H1 (cell line): Measurements from ENCODE around the gene MS4A5. TPM values are rescaled to one million over a fixed set of nuclear protein-coding genes. Genes with fewer than 3 reads are reported as not detected.

ENCODE experiments used
- GTF2F1 ChIP-seq: IDR thresholded peaks from 2 replicates; pipeline ENCODE4 v1.6.1; 2012; ENCODE audit warnings: low read depth, low read length, improper control_type of control experiment, borderline replicate concordance
- MAX ChIP-seq: IDR thresholded peaks from 2 replicates; pipeline ENCODE4 v1.6.1; 2012; ENCODE audit warnings: inconsistent platforms
- polyA plus RNA-seq, 7 experiments: library from polyadenylated mRNA; depleted of rRNA in 3 of 7; stranded (reverse) in 5 of 7; unstranded in 2 of 7; fragments of >200 nt in 5 of 7; fragments of 200-250 nt in 2 of 7; gene quantifications; 1 replicate in 5 of 7; 2 replicates in 1 of 7; 4 replicates in 1 of 7; pipeline versions ENCODE4 v1.2.1 to v1.2.3, GENCODE V29; 2011 to 2013; ENCODE audit warnings: missing spikeins in 2 of 7, mixed read lengths in 2 of 7
- total RNA-seq: library from RNA; stranded (reverse); fragmentation: NEBNext Ultra II Directional; extraction: Animal tissue kit (Norgen Biotek cat#: 25700); gene quantifications from 2 replicates; pipeline ENCODE4 v1.2.1, GENCODE V29; 2021

Gene MS4A5
- total and polyA plus RNA-seq, 2 of the 8 experiments (the other 6 are each of a cell fraction or from before 2014, with no cell fraction given): not detected

- TF ChIP-seq GTF2F1 (no peak), MAX (no peak)
Measured at GRCh38 chr11:60454212-60454611, 24.8 kb downstream of the MS4A5 start (continued).
